DND-41 (cell line): ENCODE results near the gene RAB20.

Experiments
- ATAC-seq: fragments of 200-7000 bp; cut with Tn5 transposase; 3 replicates; pipeline ENCODE4 v1.9.1; 2021; ENCODE audit warnings: low read depth; ENCODE audit not compliant: insufficient read depth
- DNase-seq: peaks from one replicate; pipeline ENCODE4 v3.0.0-alpha.2; 2020
- H2AFZ ChIP-seq: 2 replicates; pipeline ENCODE4 v1.6.0; 2012; ENCODE audit warnings: low read depth, low read length
- H3K27ac ChIP-seq: 2 replicates; pipeline ENCODE4 v1.5.1; 2012; ENCODE audit warnings: low read length, inconsistent platforms
- H3K27me3 ChIP-seq: fragments of 200-600 bp; sonication (generic); 2 replicates; pipeline ENCODE4 v1.6.0; 2012; ENCODE audit warnings: low read length, mild to moderate bottlenecking, inconsistent platforms; ENCODE audit not compliant: insufficient read depth, poor library complexity
- H3K36me3 ChIP-seq: 2 replicates; pipeline ENCODE4 v1.5.1; 2012; ENCODE audit warnings: low read length, inconsistent platforms; ENCODE audit not compliant: insufficient read depth
- H3K4me1 ChIP-seq: 2 replicates; pipeline ENCODE4 v1.5.1; 2012; ENCODE audit warnings: mild to moderate bottlenecking, low read length; ENCODE audit not compliant: insufficient read depth
- H3K4me2 ChIP-seq: 2 replicates; pipeline ENCODE4 v1.6.0; 2012; ENCODE audit warnings: mild to moderate bottlenecking, moderate library complexity, low read length, inconsistent platforms; ENCODE audit not compliant: insufficient read depth
- H3K4me3 ChIP-seq, 2 experiments: fragments of 200-600 bp in 1 of 2; shearing (Covaris generic) in 1 of 2; 2 replicates each; pipeline ENCODE4 v1.5.1; 2012 to 2016; ENCODE audit warnings: inconsistent platforms in 2 of 2, low read length in 2 of 2, mild to moderate bottlenecking in 2 of 2, low read depth in 1 of 2, moderate library complexity in 1 of 2
- H3K79me2 ChIP-seq: 2 replicates; pipeline ENCODE4 v1.6.0; 2012; ENCODE audit warnings: low read length, inconsistent platforms; ENCODE audit not compliant: insufficient read depth
- H3K9ac ChIP-seq: 2 replicates; pipeline ENCODE4 v1.6.0; 2012; ENCODE audit warnings: low read depth, mild to moderate bottlenecking, inconsistent platforms, low read length, moderate library complexity
- H3K9me3 ChIP-seq: 2 replicates; pipeline ENCODE4 v1.5.1; 2012; ENCODE audit warnings: low read length, moderate library complexity, mild to moderate bottlenecking, inconsistent platforms; ENCODE audit not compliant: insufficient read depth, severe bottlenecking
- H4K20me1 ChIP-seq: 2 replicates; pipeline ENCODE4 v1.6.0; 2012; ENCODE audit warnings: low read length; ENCODE audit not compliant: insufficient read depth
- CTCF ChIP-seq: IDR thresholded peaks from 2 replicates; pipeline ENCODE4 v1.5.1; 2012; ENCODE audit warnings: borderline replicate concordance, low read length, moderate library complexity, mild to moderate bottlenecking; ENCODE audit not compliant: poor library complexity, severe bottlenecking; ENCODE audit errors: extremely low read depth
- EZH2 ChIP-seq: IDR thresholded peaks from 3 replicates; pipeline ENCODE4 v1.6.1; 2012; ENCODE audit warnings: borderline replicate concordance, low read depth, mild to moderate bottlenecking, moderate library complexity, low read length, inconsistent platforms; ENCODE audit not compliant: severe bottlenecking

The RAB20 gene

GRCh38 chr13:110549795-110550160 lies 11.7 kb downstream of the RAB20 start:
- no peaks in the 10 kb centered on the region for H3K79me2 ChIP-seq
- H3K4me2 ChIP-seq: no peak overlapping the region
- H2AFZ ChIP-seq: no peak overlapping the region
- H3K4me3 ChIP-seq: no peak overlapping the region
- H3K9ac ChIP-seq: no peak overlapping the region
- DNase-seq (no peak), ATAC-seq (no peak)
- H3K9me3 ChIP-seq: no peaks in the 10 kb centered on the region
- H3K27me3 ChIP-seq: peaks cover 6% of the 10 kb centered on the region
- H3K27ac ChIP-seq: no peak overlapping the region
- no peaks in the 10 kb centered on the region for H4K20me1 ChIP-seq
- no peaks in the 10 kb centered on the region for H3K4me1 ChIP-seq
- H3K36me3 ChIP-seq: no peaks in the 10 kb centered on the region
- TF ChIP-seq CTCF (no peak), EZH2 (no peak)

- ATAC-seq: no peak
- TF ChIP-seq CTCF (no peak), EZH2 (no peak)
- DNase-seq: no peak
- Histone ChIP-seq H3K36me3 (no peaks in the 10 kb centered on the region), H3K4me1 (no peaks in the 10 kb centered on the region), H3K27me3 (peaks cover 6% of the 10 kb centered on the region), H3K4me3 (no peak overlapping the region), H2AFZ (no peak overlapping the region), H3K79me2 (no peaks in the 10 kb centered on the region), H3K9me3 (no peaks in the 10 kb centered on the region), H3K27ac (no peak overlapping the region), H4K20me1 (no peaks in the 10 kb centered on the region), H3K4me2 (no peak overlapping the region), H3K9ac (no peak overlapping the region)
Observed at GRCh38 chr13:110548891-110549794, 12.4 kb downstream of the RAB20 start.

GRCh38 chr13:110546926-110547325 lies 14.6 kb downstream of the RAB20 start:
- H3K4me1 ChIP-seq: no peaks in the 10 kb centered on the region
- no peak overlapping the region for H2AFZ ChIP-seq
- H3K4me3 ChIP-seq: no peak overlapping the region
- TF ChIP-seq EZH2 (no peak), CTCF (no peak)
- H3K9ac ChIP-seq: no peak overlapping the region
- no peaks in the 10 kb centered on the region for H3K79me2 ChIP-seq
- ATAC-seq (no peak), DNase-seq (no peak)
- no peak overlapping the region for H3K4me2 ChIP-seq
- no peak overlapping the region for H3K27ac ChIP-seq
- H3K27me3 ChIP-seq: peaks cover 6% of the 10 kb centered on the region
- no peaks in the 10 kb centered on the region for H3K9me3 ChIP-seq
- no peaks in the 10 kb centered on the region for H4K20me1 ChIP-seq
- no peaks in the 10 kb centered on the region for H3K36me3 ChIP-seq

GRCh38 chr13:110546378-110546777 lies 15.1 kb downstream of the RAB20 start:
- Histone ChIP-seq H3K79me2 (no peaks in the 10 kb centered on the region), H3K27me3 (peaks cover 6% of the 10 kb centered on the region), H3K9ac (no peak overlapping the region), H3K4me3 (no peak overlapping the region), H2AFZ (no peak overlapping the region), H3K36me3 (no peaks in the 10 kb centered on the region), H3K4me2 (no peak overlapping the region), H3K4me1 (no peaks in the 10 kb centered on the region), H4K20me1 (peaks cover 3% of the 10 kb centered on the region; the same call in 1 of the 2 replicates), H3K9me3 (no peaks in the 10 kb centered on the region), H3K27ac (no peak overlapping the region)
- ATAC-seq (no peak), DNase-seq (no peak)
- TF ChIP-seq EZH2 (no peak), CTCF (no peak)
